AG10803 (cell line): Measurements from ENCODE around the gene TEX48.

Source experiments
- DNase-seq: peaks from one replicate; pipeline ENCODE4 v3.0.0; 2010; ENCODE audit warnings: low read depth
- H3K4me3 ChIP-seq: 2 replicates; pipeline ENCODE4 v1.5.1; 2011; ENCODE audit warnings: mild to moderate bottlenecking, low read length, control low read depth
- CTCF ChIP-seq: conservative IDR thresholded peaks from 2 replicates; pipeline ENCODE4 v1.5.1; 2011; ENCODE audit warnings: mild to moderate bottlenecking, low read length, control low read depth, inconsistent platforms

TEX48 gene

GRCh38 chr9:114688909-114689610, 7.1 kb upstream of the TEX48 start:
- no peak overlapping the region for H3K4me3 ChIP-seq
- DNase-seq: no peak
- no peak for TF ChIP-seq CTCF

GRCh38 chr9:114688379-114688778, 6.4 kb upstream of the TEX48 start:
- H3K4me3 ChIP-seq: no peak overlapping the region
- TF ChIP-seq CTCF: no peak
- no peak for DNase-seq

- H3K4me3 ChIP-seq: no peak overlapping the region
- no peak for TF ChIP-seq CTCF
- no peak for DNase-seq
Measured at GRCh38 chr9:114687034-114687433, 5.0 kb upstream of the TEX48 start.

- DNase-seq: no peak
- H3K4me3 ChIP-seq: no peak overlapping the region
- TF ChIP-seq CTCF: no peak
Measured at GRCh38 chr9:114685951-114686350, 4.0 kb upstream of the TEX48 start.

GRCh38 chr9:114684036-114684435, 2.0 kb upstream of the TEX48 start:
- TF ChIP-seq CTCF: no peak
- DNase-seq: no peak
- no peak overlapping the region for H3K4me3 ChIP-seq

- no peak for TF ChIP-seq CTCF
- DNase-seq: no peak
- H3K4me3 ChIP-seq: no peak overlapping the region
Measured at GRCh38 chr9:114682846-114683245, 854 bp upstream of the TEX48 start.

GRCh38 chr9:114680259-114681001, 1.6 kb downstream of the TEX48 start:
- TF ChIP-seq CTCF: no peak
- peak; percentile 78 for DNase-seq
- no peak overlapping the region for H3K4me3 ChIP-seq
